Keratinocyte (primary cell): ENCODE results near the gene MRPS18A.

Source experiments
- EZH2 ChIP-seq: IDR thresholded peaks from one replicate; pipeline ENCODE4 v1.6.1; 2012; ENCODE audit warnings: inconsistent platforms, mild to moderate bottlenecking, low read length, moderate library complexity
- TF ChIP-seq, protein P1 (sequence below), 3 experiments: IDR thresholded peaks in 1 of 3; conservative IDR thresholded peaks in 1 of 3; optimal IDR thresholded peaks in 1 of 3; 2 replicates in 2 of 3; 3 replicates in 1 of 3; pipeline versions ENCODE3 to v1.5.1; 2011; ENCODE audit warnings: low read length in 3 of 3, mild to moderate bottlenecking in 3 of 3, moderate library complexity in 2 of 3, control low read depth in 1 of 3, inconsistent platforms in 1 of 3; ENCODE audit not compliant: insufficient read depth in 2 of 3; ENCODE audit errors: extremely low read depth in 1 of 3

DNA sequence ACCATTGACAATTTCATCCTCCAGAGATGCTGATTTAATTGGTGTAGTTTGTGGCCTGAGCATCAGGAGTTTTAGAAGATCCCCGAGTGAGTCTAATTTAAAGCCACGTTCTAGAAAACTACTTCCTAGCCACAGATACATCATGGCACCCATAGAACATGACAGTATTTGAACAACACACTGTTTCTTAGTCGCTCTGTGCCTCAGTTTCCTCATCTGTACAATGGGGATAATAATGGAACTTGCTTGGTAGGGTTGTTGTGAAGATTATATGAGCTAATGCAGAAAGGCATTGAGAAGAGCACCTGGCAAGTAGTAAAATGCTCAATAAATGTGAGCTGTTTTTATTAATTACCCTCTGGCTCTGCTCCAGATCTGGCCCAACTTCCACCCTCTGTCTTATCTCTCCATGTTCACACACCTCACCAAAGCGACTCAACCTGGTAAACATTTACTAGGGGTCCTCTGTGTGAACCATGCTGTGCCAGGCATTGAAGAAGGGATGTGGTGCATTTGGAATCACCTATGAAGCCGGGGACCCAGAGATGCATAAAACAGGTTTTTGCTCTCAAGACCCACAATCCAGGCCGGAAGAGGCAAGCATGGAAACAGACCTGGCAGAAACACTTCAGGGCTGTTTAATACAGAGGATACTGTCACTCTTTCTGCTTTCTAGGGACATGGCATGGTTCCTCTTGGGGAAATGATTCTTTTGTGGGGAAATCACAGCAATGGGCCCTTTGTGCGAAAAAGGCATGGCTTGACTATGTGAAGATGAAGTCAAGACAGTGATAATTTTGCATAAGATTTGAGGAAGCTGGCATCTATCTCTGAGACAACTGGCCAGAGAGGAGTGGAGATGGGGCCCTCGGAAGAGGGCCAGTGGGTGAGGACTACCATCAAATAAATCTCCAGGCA is 16.2 kb upstream of the MRPS18A start:
- TF ChIP-seq, protein P1, sequence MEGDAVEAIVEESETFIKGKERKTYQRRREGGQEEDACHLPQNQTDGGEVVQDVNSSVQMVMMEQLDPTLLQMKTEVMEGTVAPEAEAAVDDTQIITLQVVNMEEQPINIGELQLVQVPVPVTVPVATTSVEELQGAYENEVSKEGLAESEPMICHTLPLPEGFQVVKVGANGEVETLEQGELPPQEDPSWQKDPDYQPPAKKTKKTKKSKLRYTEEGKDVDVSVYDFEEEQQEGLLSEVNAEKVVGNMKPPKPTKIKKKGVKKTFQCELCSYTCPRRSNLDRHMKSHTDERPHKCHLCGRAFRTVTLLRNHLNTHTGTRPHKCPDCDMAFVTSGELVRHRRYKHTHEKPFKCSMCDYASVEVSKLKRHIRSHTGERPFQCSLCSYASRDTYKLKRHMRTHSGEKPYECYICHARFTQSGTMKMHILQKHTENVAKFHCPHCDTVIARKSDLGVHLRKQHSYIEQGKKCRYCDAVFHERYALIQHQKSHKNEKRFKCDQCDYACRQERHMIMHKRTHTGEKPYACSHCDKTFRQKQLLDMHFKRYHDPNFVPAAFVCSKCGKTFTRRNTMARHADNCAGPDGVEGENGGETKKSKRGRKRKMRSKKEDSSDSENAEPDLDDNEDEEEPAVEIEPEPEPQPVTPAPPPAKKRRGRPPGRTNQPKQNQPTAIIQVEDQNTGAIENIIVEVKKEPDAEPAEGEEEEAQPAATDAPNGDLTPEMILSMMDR (optimal IDR thresholded peaks at IDR 0.05 in 1 of 3, IDR thresholded peaks at IDR 0.05 in 1 of 3, conservative IDR thresholded peaks at IDR 0.05 in 1 of 3; ENCODE audit: extremely low read depth in 1 of 3, insufficient read depth in 2 of 3, low read length in 3 of 3): no peak
- no peak for TF ChIP-seq EZH2
